WTC11 (cell line): ENCODE measurements around the gene RBM15.

Source experiments
- ATF1 ChIP-seq: sonication (generic); formaldehyde crosslinking; IDR thresholded peaks from 2 replicates; pipeline ENCODE4 v1.8.1; 2023; ENCODE audit warnings: mild to moderate bottlenecking, moderate library complexity, missing genetic modification reagents
- ELF4 ChIP-seq: sonication (generic); formaldehyde crosslinking; IDR thresholded peaks from 2 replicates; pipeline ENCODE4 v1.8.1; 2022; ENCODE audit warnings: low read depth, mild to moderate bottlenecking, moderate library complexity, missing genetic modification reagents
- JUN ChIP-seq: sonication (generic); formaldehyde crosslinking; IDR thresholded peaks from 2 replicates; pipeline ENCODE4 v1.8.0; 2023; ENCODE audit warnings: mild to moderate bottlenecking, missing genetic modification reagents
- MYBL2 ChIP-seq: sonication (generic); formaldehyde crosslinking; IDR thresholded peaks from 2 replicates; pipeline ENCODE4 v1.8.1; 2023; ENCODE audit warnings: mild to moderate bottlenecking, moderate library complexity, missing genetic modification reagents
- NFATC4 ChIP-seq: fragments of 250-450 bp; sonication (Bioruptor Pico); IDR thresholded peaks from 2 replicates; pipeline ENCODE4 v1.9.0; 2021; ENCODE audit warnings: mild to moderate bottlenecking
- TCF7 ChIP-seq: sonication (generic); formaldehyde crosslinking; IDR thresholded peaks from 2 replicates; pipeline ENCODE4 v1.8.0; 2022; ENCODE audit warnings: mild to moderate bottlenecking, low read depth, missing genetic modification reagents, moderate library complexity
- TEAD1 ChIP-seq: sonication (generic); formaldehyde crosslinking; IDR thresholded peaks from 2 replicates; pipeline ENCODE4 v1.8.0; 2022; ENCODE audit warnings: mild to moderate bottlenecking, missing genetic modification reagents
- ZNF121 ChIP-seq: sonication (generic); formaldehyde crosslinking; IDR thresholded peaks from 2 replicates; pipeline ENCODE4 v1.8.0; 2023; ENCODE audit warnings: missing genetic modification reagents
- TF ChIP-seq, protein P1 (sequence below): sonication (generic); formaldehyde crosslinking; IDR thresholded peaks from 2 replicates; pipeline ENCODE4 v1.8.0; 2022; ENCODE audit warnings: mild to moderate bottlenecking, missing genetic modification reagents
- TF ChIP-seq, protein P2 (sequence below): fragments of 200-600 bp; IDR thresholded peaks from 2 replicates; pipeline ENCODE4 v1.8.0; 2022; ENCODE audit warnings: antibody characterized with exemption
- TF ChIP-seq, protein P3 (sequence below): sonication (generic); formaldehyde crosslinking; IDR thresholded peaks from 2 replicates; pipeline ENCODE4 v1.8.0; 2022; ENCODE audit warnings: mild to moderate bottlenecking, missing genetic modification reagents
- TF ChIP-seq, protein P4 (sequence below): sonication (generic); formaldehyde crosslinking; IDR thresholded peaks from 2 replicates; pipeline ENCODE4 v1.8.1; 2022; ENCODE audit warnings: low read depth, mild to moderate bottlenecking, moderate library complexity, missing genetic modification reagents, borderline replicate concordance
- TF ChIP-seq, protein P5 (sequence below): sonication (generic); formaldehyde crosslinking; IDR thresholded peaks from 2 replicates; pipeline ENCODE4 v1.8.1; 2023; ENCODE audit warnings: mild to moderate bottlenecking, missing genetic modification reagents, moderate library complexity

DNA sequence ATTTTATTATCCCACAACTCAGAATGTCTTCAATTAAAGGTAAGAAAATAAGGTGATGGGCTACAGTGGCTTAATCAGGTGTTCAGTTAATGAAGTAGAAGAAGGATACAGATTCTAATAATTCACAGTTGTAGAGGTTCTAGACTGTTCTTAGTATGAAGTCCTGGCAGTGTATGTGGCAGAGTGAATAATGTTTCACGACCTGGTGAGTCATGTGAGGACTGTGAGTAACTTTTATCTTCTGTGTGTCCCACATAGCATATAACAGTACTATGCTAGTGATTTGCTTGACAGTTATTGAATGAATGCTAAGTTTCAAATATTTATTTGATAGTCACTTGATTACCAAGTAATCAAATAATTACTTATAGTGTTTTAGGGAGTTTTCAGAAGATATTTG, 31.6 kb downstream of the RBM15 start:
- no peak for TF ChIP-seq TEAD1 (CRISPR knock-in tag)
- TF ChIP-seq, protein P1, sequence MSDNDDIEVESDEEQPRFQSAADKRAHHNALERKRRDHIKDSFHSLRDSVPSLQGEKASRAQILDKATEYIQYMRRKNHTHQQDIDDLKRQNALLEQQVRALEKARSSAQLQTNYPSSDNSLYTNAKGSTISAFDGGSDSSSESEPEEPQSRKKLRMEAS = no peak
- no peak for TF ChIP-seq ZNF121
- TF ChIP-seq, protein P2, sequence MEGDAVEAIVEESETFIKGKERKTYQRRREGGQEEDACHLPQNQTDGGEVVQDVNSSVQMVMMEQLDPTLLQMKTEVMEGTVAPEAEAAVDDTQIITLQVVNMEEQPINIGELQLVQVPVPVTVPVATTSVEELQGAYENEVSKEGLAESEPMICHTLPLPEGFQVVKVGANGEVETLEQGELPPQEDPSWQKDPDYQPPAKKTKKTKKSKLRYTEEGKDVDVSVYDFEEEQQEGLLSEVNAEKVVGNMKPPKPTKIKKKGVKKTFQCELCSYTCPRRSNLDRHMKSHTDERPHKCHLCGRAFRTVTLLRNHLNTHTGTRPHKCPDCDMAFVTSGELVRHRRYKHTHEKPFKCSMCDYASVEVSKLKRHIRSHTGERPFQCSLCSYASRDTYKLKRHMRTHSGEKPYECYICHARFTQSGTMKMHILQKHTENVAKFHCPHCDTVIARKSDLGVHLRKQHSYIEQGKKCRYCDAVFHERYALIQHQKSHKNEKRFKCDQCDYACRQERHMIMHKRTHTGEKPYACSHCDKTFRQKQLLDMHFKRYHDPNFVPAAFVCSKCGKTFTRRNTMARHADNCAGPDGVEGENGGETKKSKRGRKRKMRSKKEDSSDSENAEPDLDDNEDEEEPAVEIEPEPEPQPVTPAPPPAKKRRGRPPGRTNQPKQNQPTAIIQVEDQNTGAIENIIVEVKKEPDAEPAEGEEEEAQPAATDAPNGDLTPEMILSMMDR = no peak
- TF ChIP-seq, protein P3, sequence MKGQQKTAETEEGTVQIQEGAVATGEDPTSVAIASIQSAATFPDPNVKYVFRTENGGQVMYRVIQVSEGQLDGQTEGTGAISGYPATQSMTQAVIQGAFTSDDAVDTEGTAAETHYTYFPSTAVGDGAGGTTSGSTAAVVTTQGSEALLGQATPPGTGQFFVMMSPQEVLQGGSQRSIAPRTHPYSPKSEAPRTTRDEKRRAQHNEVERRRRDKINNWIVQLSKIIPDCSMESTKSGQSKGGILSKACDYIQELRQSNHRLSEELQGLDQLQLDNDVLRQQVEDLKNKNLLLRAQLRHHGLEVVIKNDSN (CRISPR knock-in tag) = no peak
- no peak for TF ChIP-seq ELF4
- TF ChIP-seq ATF1 (CRISPR knock-in tag) = no peak
- TF ChIP-seq MYBL2 (CRISPR knock-in tag) = no peak
- TF ChIP-seq TCF7 (CRISPR knock-in tag) = no peak
- no peak for TF ChIP-seq JUN (CRISPR knock-in tag)
- TF ChIP-seq, protein P4, sequence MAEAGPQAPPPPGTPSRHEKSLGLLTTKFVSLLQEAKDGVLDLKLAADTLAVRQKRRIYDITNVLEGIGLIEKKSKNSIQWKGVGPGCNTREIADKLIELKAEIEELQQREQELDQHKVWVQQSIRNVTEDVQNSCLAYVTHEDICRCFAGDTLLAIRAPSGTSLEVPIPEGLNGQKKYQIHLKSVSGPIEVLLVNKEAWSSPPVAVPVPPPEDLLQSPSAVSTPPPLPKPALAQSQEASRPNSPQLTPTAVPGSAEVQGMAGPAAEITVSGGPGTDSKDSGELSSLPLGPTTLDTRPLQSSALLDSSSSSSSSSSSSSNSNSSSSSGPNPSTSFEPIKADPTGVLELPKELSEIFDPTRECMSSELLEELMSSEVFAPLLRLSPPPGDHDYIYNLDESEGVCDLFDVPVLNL (CRISPR knock-in tag) = no peak
- TF ChIP-seq NFATC4 = no peak
- TF ChIP-seq, protein P5, sequence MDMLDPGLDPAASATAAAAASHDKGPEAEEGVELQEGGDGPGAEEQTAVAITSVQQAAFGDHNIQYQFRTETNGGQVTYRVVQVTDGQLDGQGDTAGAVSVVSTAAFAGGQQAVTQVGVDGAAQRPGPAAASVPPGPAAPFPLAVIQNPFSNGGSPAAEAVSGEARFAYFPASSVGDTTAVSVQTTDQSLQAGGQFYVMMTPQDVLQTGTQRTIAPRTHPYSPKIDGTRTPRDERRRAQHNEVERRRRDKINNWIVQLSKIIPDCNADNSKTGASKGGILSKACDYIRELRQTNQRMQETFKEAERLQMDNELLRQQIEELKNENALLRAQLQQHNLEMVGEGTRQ (CRISPR knock-in tag) = no peak
